Prostate gland (tissue), 2 donors: ENCODE results near the gene SUMO3. TPM values are rescaled to one million over a fixed set of nuclear protein-coding genes. Genes with fewer than 3 reads are reported as not detected.
A peak's percentile ranks its signal among the peaks of the same experiment; 100 is the strongest.

ENCODE experiments used
- DNase-seq: peaks from one replicate; pipeline ENCODE4 v3.0.0-alpha.2; 2019; ENCODE audit warnings: low spot score
- H3K27ac ChIP-seq, 2 donors: fragments of 200-600 bp; sonication (generic); 2 replicates each; pipeline ENCODE4 v1.5.1; 2017 to 2019
- H3K27me3 ChIP-seq: fragments of 200-600 bp; sonication (generic); replicated peaks from 2 replicates; pipeline ENCODE4 v1.5.1; 2019; ENCODE audit not compliant: insufficient read depth
- H3K36me3 ChIP-seq, 2 donors: fragments of 200-600 bp; sonication (generic); 1 replicate in 1 of 2; 2 replicates in 1 of 2; pipeline versions ENCODE4 v1.5.1 to v1.8.1; 2017 to 2019
- H3K4me1 ChIP-seq: fragments of 200-600 bp; sonication (generic); replicated peaks from 2 replicates; pipeline ENCODE4 v1.5.1; 2019
- H3K4me3 ChIP-seq, 2 donors: fragments of 200-600 bp; sonication (generic); 2 replicates each; pipeline ENCODE4 v1.5.1; 2017 to 2019
- H3K9me3 ChIP-seq: fragments of 200-600 bp; sonication (generic); 2 replicates; pipeline ENCODE4 v1.5.1; 2017
- POLR2A ChIP-seq: fragments of 450-650 bp; IDR thresholded peaks from one replicate; pipeline ENCODE4 v1.6.1; 2016; ENCODE audit warnings: antibody characterized with exemption, mild to moderate bottlenecking
- POLR2AphosphoS5 ChIP-seq: sonication (generic); formaldehyde crosslinking; IDR thresholded peaks from one replicate; pipeline ENCODE4 v1.6.1; 2017; ENCODE audit warnings: antibody characterized with exemption
- WGBS: methylation state at CpG from one replicate; pipeline ENCODE4 v1.1.5; 2018; 5-methylcytosine and 5-hydroxymethylcytosine counted together
- intact Hi-C: fragments of 100-400 bp; cut with DNase I; formaldehyde crosslinking; loops from one replicate; pipeline ENCODE4 v1.14.2; 2022
- total RNA-seq, 2 donors: library from RNA; depleted of rRNA; stranded (reverse); fragments of >200 nt; gene quantifications; one replicate each; pipeline ENCODE4 v1.1.0, GENCODE V29; 2016
- TF ChIP-seq, protein P1 (sequence below), 4 experiments: fragments of 200-600 bp in 2 of 4; fragments of 450-650 bp in 2 of 4; sonication (generic) in 2 of 4; IDR thresholded peaks; 1 replicate in 3 of 4; 2 replicates in 1 of 4; pipeline ENCODE4 v1.5.1; 2016 to 2019; ENCODE audit warnings: antibody characterized with exemption in 4 of 4, mild to moderate bottlenecking in 2 of 4, moderate library complexity in 2 of 4

Gene SUMO3
- total RNA-seq, 2 donors from 2014 or later, result 78.3 to 92.2 TPM

DNA sequence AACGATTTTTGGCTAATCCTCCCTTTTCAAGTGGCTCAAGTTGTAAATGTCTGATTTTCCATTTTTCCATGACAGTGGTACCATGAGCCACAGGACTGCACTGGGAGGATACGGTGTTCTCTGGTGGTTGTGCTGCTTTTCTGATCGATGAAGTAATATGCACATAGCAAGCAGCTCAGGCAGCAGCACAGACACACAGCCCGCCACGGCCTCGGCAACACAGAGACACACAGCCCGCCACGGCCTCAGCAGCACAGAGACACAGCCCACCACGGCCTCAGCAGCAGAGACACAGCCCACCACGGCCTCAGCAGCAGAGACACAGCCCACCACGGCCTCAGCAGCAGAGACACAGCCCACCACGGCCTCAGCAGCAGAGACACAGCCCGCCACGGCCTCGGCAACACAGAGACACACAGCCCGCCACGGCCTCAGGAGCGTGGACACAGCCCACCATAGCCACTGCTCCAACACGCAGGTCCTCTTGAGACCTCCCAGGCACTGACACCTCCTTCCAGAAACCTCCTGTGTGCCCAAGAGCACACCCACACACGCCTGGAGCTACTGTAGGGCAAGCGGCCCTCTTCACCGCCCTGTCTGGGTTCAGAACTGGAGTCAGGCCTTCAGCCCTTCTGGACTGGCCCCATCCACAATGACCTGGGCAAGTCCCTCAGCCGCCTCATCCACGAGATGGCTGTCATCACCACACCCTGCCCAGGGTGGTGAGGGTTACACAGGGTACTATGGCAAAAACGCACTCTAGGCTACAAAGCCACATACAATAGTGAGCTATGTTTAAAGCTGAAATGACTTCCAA lies 45.2 kb upstream of the SUMO3 start:
- no peak for DNase-seq
- no peaks in the 10 kb centered on the region for H3K9me3 ChIP-seq

GRCh38 chr21:44858791-44859190 lies 40.9 kb upstream of the SUMO3 start:
- TF ChIP-seq POLR2A (no peak), POLR2AphosphoS5 (no peak)
- TF ChIP-seq, protein P1, sequence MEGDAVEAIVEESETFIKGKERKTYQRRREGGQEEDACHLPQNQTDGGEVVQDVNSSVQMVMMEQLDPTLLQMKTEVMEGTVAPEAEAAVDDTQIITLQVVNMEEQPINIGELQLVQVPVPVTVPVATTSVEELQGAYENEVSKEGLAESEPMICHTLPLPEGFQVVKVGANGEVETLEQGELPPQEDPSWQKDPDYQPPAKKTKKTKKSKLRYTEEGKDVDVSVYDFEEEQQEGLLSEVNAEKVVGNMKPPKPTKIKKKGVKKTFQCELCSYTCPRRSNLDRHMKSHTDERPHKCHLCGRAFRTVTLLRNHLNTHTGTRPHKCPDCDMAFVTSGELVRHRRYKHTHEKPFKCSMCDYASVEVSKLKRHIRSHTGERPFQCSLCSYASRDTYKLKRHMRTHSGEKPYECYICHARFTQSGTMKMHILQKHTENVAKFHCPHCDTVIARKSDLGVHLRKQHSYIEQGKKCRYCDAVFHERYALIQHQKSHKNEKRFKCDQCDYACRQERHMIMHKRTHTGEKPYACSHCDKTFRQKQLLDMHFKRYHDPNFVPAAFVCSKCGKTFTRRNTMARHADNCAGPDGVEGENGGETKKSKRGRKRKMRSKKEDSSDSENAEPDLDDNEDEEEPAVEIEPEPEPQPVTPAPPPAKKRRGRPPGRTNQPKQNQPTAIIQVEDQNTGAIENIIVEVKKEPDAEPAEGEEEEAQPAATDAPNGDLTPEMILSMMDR (IDR thresholded peaks at IDR 0.05), result no peak
- H3K9me3 ChIP-seq, result no peaks in the 10 kb centered on the region
- DNase-seq, result peak; percentile 32
- H3K36me3 ChIP-seq, result peaks cover 0 to 23% of the 10 kb centered on the region in 2 donors
- intact Hi-C loops, result no loop called here
- no peak overlapping the region for H3K27ac ChIP-seq
- H3K4me1 ChIP-seq, result no peaks in the 10 kb centered on the region
- H3K27me3 ChIP-seq, result no peaks in the 10 kb centered on the region
- H3K4me3 ChIP-seq, result no peak overlapping the region
- WGBS, result 54% methylated on average over 10 of the region's 10 CpGs

More for the DNA sequence above, 45.2 kb upstream of the SUMO3 start:
- peaks cover 4% of the 10 kb centered on the region for H3K4me1 ChIP-seq
- H3K4me3 ChIP-seq, result no peak overlapping the region
- intact Hi-C loops, result no loop called here
- peaks cover 0 to 3% of the 10 kb centered on the region in 2 donors for H3K36me3 ChIP-seq
- H3K27ac ChIP-seq, result no peak overlapping the region
- WGBS, result 89% methylated on average over 24 of the region's 25 CpGs
- TF ChIP-seq, protein P1 (IDR thresholded peaks at IDR 0.05), result no peak
- TF ChIP-seq POLR2A, result no peak
- TF ChIP-seq POLR2AphosphoS5, result no peak
- H3K27me3 ChIP-seq, result no peaks in the 10 kb centered on the region

DNA sequence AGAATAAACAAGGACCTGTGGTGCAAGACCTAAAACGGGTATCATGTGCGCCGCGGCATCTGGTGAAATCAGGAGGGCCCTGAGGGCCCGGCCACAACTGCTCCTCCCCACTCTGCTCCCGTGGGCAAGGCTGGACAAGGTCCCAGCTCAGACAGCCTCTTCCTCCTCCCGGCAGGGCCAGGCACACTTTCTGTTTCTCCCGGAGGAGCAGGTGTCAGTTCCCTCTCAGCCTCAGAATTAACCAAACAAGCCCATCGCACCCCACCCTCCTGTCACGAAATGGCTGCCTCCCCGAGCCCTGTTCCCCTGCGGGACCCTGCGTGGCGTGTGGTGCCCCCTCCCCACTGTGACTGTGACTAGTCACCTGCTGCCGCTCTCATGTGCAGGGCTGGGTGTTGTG lies 40.4 kb upstream of the SUMO3 start:
- no peak overlapping the region for H3K4me3 ChIP-seq
- H3K27ac ChIP-seq, result no peak overlapping the region
- intact Hi-C loops, result no loop called here
- H3K27me3 ChIP-seq, result no peaks in the 10 kb centered on the region
- TF ChIP-seq POLR2AphosphoS5, result no peak
- TF ChIP-seq, protein P1 (IDR thresholded peaks at IDR 0.05), result no peak
- TF ChIP-seq POLR2A, result no peak
- H3K36me3 ChIP-seq, result peaks cover 0 to 25% of the 10 kb centered on the region in 2 donors
- WGBS, result 78% methylated on average over 15 of the region's 15 CpGs
- no peaks in the 10 kb centered on the region for H3K9me3 ChIP-seq
- DNase-seq, result no peak
- no peaks in the 10 kb centered on the region for H3K4me1 ChIP-seq

DNA sequence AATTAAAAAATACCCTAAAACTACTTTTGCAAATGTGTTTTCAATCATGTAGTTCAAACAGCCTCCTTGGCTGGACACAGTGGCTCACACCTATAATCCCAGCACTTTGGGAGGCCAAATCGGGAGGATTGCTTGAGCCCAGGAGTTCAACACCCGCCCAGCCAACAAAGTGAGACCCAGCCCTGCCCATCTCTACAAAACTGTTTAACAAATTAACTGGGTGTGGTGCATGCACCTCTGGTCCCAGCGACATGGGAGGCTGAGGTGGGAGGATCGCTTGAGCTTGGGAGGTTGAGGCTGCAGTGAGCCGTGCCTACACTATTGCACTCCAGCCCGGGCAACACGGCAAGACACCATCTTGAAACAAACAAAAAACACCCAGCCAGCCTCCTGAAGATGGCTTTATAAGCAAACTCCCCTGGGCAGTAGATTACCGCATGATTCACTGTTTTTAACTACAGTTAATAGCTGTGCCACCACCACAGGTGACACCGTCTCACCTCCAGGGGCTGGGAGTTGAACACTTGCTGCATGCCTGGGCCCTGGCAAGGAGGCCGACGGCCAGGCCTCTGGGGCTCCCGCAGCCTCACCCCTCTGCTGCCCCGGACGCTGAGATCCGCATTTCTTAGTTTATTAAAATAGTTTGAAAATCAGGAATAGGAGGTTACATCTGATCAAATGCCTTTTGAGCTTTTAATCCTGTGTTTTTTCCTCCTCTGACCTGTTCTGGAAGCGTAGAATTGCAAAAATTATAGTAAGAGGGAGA lies 39.4 kb upstream of the SUMO3 start:
- no peaks in the 10 kb centered on the region for H3K9me3 ChIP-seq
- H3K36me3 ChIP-seq, result peaks cover 0 to 25% of the 10 kb centered on the region in 2 donors
- TF ChIP-seq POLR2A, result no peak
- no peaks in the 10 kb centered on the region for H3K27me3 ChIP-seq
- no peak overlapping the region for H3K4me3 ChIP-seq
- 87% methylated on average over 15 of the region's 16 CpGs for WGBS
- no peaks in the 10 kb centered on the region for H3K4me1 ChIP-seq
- DNase-seq, result no peak
- intact Hi-C loops, result no loop called here
- H3K27ac ChIP-seq, result no peak overlapping the region

DNA sequence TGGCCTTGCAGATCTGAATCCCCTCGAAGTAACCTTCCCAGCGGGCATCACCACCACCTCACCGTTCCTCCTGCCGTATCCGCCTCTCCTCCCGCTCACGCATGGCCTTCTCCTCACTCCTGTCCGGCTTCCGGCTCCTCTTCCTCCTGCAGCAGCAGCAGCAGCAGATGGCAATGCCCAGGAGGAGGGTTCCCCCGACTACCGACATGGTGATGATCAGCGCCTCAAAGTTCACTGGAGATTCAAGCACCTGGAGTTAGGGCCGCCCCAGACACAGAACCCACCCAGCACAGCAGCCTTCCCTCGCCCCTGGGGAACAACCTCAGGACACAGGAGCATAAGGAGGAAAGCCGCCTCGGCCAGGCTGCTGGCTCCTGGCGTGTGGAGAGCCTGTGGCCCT lies 38.3 kb upstream of the SUMO3 start:
- Histone ChIP-seq H3K4me1 (no peaks in the 10 kb centered on the region), H3K4me3 (no peak overlapping the region), H3K27ac (no peak overlapping the region), H3K36me3 (peaks cover 0 to 25% of the 10 kb centered on the region in 2 donors), H3K9me3 (no peaks in the 10 kb centered on the region), H3K27me3 (no peaks in the 10 kb centered on the region)
- TF ChIP-seq, protein P1 (IDR thresholded peaks at IDR 0.05), result no peak
- TF ChIP-seq POLR2A (no peak), POLR2AphosphoS5 (no peak)
- WGBS, result 94% methylated on average over 17 of the region's 17 CpGs
- intact Hi-C loops, result no loop called here
- DNase-seq, result no peak
